ENCODE results near the gene UTS2R. TPM values are rescaled to one million over a fixed set of nuclear protein-coding genes. Genes with fewer than 3 reads are reported as not detected.

Gene UTS2R
- total RNA-seq, 1 donor from 2014 or later: 0.22 TPM

DNA sequence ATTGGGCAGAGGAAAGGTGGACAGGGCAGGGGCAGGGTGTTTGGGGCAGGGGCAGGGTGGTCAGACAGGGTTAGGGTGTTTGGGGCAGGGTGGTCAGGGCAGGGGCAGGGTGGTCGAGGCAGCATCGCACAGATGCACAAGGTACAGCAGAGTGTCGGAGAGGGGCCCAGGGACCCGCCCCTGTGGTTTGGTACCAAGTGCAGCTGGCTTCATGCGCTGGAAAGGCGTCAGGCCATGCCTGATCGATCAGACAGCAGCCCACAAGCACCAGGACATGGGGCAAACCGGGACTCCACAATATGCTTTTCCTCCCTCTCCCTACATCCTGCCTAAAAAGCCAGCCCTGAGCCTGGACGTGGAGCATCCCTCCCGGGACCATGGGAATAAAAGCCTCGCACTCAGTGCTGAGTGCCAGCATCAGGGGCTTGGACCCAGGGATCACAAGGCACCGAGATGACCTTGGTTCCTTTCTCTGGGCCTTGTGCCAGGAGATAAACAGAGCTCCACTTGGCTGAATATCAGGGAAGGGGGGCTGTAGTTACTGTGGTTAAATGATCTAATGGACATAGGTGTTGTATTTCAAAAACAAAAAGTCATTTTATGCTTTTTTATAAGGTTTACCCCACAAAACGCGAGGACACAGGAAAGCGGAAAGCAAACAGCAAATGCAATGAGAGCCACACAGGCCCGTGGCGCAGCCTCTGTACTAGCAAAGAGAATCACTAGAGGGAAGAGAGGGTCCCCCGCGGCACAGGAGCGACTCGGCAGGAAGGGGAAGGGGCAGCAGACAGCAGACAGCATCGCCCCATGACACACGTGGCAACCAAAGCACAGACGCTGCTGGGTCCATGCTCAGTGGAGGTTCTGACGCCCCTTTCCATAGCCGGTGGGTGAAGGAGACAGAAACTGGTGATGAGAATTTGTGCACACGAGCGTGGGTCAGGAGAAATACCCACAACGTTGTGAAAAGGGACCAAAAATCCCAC, 41.3 kb downstream of the UTS2R start:
- H3K4me1 Mint-ChIP-seq (ENCODE audit: low read depth): peaks cover 2% of the 10 kb centered on the region
- no peaks in the 10 kb centered on the region for H3K27me3 Mint-ChIP-seq
- no peak for DNase-seq (ENCODE audit: low spot score, unreplicated experiment)
- peaks cover 6% of the 10 kb centered on the region for H3K36me3 Mint-ChIP-seq (ENCODE audit: insufficient read depth)
- no peaks in the 10 kb centered on the region for H3K9me3 Mint-ChIP-seq (ENCODE audit: low read depth)
- H3K27ac Mint-ChIP-seq: no peak overlapping the region
- TF ChIP-seq, protein P1, sequence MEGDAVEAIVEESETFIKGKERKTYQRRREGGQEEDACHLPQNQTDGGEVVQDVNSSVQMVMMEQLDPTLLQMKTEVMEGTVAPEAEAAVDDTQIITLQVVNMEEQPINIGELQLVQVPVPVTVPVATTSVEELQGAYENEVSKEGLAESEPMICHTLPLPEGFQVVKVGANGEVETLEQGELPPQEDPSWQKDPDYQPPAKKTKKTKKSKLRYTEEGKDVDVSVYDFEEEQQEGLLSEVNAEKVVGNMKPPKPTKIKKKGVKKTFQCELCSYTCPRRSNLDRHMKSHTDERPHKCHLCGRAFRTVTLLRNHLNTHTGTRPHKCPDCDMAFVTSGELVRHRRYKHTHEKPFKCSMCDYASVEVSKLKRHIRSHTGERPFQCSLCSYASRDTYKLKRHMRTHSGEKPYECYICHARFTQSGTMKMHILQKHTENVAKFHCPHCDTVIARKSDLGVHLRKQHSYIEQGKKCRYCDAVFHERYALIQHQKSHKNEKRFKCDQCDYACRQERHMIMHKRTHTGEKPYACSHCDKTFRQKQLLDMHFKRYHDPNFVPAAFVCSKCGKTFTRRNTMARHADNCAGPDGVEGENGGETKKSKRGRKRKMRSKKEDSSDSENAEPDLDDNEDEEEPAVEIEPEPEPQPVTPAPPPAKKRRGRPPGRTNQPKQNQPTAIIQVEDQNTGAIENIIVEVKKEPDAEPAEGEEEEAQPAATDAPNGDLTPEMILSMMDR (IDR thresholded peaks at IDR 0.05; ENCODE audit: unreplicated experiment): no peak
- no peak overlapping the region for H3K4me3 Mint-ChIP-seq (ENCODE audit: low read depth)

DNA sequence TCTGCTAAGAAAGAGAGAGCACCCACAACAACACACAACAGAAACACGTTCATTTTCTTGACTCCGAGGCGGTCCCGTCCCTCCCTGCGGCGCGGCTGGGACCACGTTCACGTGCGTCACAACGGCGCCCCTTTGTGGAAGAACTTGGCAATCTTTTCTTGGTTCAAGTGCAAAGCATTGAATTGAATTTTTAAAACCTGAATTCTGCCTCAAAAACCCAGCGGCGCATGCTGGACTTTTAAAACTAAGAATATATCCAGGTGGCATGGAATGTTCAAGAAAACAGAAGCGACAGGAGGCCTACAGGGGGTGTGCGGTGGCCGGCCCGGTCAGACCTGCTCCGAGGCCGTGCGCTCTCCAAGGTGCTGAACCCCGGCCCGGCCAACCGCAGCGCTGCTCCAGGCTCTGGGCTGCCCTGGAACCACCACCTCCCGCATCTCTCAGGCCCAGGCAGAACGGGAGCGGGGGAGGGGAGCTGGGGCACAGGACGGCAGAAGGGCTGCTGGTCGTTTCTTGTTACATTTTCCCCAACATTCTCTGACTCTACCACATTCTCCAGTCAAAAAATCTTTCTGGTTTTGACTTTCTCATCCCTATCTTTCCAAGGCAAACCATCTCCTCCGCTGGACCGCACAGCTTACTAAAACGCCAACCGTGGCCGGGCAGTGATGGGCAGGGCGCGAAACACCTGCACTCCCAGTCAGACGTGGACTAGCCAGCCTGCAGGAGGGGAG, 43.1 kb downstream of the UTS2R start:
- TF ChIP-seq, protein P1 (IDR thresholded peaks at IDR 0.05; ENCODE audit: unreplicated experiment): peak; percentile 66
- Mint-ChIP-seq H3K27me3 (no peaks in the 10 kb centered on the region), H3K4me3 (ENCODE audit: low read depth) (no peak overlapping the region), H3K9me3 (ENCODE audit: low read depth) (no peaks in the 10 kb centered on the region), H3K36me3 (ENCODE audit: insufficient read depth) (peaks cover 3% of the 10 kb centered on the region), H3K27ac (no peak overlapping the region), H3K4me1 (ENCODE audit: low read depth) (peaks cover 5% of the 10 kb centered on the region)
- DNase-seq (ENCODE audit: low spot score, unreplicated experiment): peak; percentile 75

DNA sequence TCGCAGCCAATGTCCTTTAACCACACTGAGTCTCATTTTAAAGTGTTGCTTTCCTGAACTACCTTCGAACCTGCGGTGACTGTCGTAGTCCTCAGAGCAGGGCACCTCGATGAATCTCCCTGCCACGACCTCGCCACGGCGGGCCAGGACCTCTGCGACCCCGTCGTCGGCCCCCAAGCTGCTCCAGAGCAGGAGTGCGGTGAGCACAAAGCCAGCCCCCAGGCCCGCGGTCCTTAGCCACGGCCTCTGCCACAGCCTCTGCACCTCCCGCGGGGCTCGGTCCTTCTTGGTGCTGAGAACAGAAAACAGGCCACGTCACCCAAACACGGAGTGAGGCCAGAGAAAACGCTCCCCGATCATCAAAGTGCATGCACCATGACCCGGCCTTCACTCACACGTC, 43.8 kb downstream of the UTS2R start:
- Mint-ChIP-seq H3K9me3 (ENCODE audit: low read depth) (no peaks in the 10 kb centered on the region), H3K36me3 (ENCODE audit: insufficient read depth) (peaks cover 7% of the 10 kb centered on the region), H3K4me3 (ENCODE audit: low read depth) (no peak overlapping the region), H3K27me3 (no peaks in the 10 kb centered on the region), H3K4me1 (ENCODE audit: low read depth) (peaks cover 5% of the 10 kb centered on the region), H3K27ac (no peak overlapping the region)
- TF ChIP-seq, protein P1 (IDR thresholded peaks at IDR 0.05; ENCODE audit: unreplicated experiment): no peak
- DNase-seq (ENCODE audit: low spot score, unreplicated experiment): no peak

DNA sequence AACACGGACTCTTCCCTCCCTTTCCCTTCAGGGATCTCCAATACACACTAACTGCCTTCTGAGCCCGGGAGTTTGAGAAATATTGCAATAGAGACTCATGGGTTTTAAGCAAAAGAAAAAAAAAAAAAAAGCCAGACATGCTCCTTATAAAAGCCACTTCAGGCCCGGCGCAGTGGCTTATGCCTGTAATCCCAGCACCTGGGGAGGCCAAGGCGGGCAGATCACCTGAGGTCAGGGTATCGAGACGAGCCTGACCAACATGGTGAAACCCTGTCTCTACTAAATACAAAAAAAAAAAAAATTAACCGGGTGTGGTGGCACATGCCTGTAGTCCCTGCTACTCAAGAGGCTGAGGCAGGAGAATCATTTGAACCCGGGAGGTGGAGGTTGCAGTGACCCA, 44.2 kb downstream of the UTS2R start:
- no peak overlapping the region for H3K4me3 Mint-ChIP-seq (ENCODE audit: low read depth)
- H3K9me3 Mint-ChIP-seq (ENCODE audit: low read depth): no peaks in the 10 kb centered on the region
- peaks cover 5% of the 10 kb centered on the region for H3K4me1 Mint-ChIP-seq (ENCODE audit: low read depth)
- no peak overlapping the region for H3K27ac Mint-ChIP-seq
- TF ChIP-seq, protein P1 (IDR thresholded peaks at IDR 0.05; ENCODE audit: unreplicated experiment): no peak
- no peak for DNase-seq (ENCODE audit: low spot score, unreplicated experiment)
- H3K36me3 Mint-ChIP-seq (ENCODE audit: insufficient read depth): peaks cover 8% of the 10 kb centered on the region
- no peaks in the 10 kb centered on the region for H3K27me3 Mint-ChIP-seq

- no peaks in the 10 kb centered on the region for H3K9me3 Mint-ChIP-seq (ENCODE audit: low read depth)
- H3K27me3 Mint-ChIP-seq: no peaks in the 10 kb centered on the region
- DNase-seq (ENCODE audit: low spot score, unreplicated experiment): no peak
- TF ChIP-seq, protein P1 (IDR thresholded peaks at IDR 0.05; ENCODE audit: unreplicated experiment): no peak
- H3K4me1 Mint-ChIP-seq (ENCODE audit: low read depth): peaks cover 5% of the 10 kb centered on the region
- peaks cover 13% of the 10 kb centered on the region for H3K36me3 Mint-ChIP-seq (ENCODE audit: insufficient read depth)
- no peak overlapping the region for H3K4me3 Mint-ChIP-seq (ENCODE audit: low read depth)
- no peak overlapping the region for H3K27ac Mint-ChIP-seq
These were observed 44.7 kb downstream of the UTS2R start for GRCh38 chr17:82416264-82416663.

Measured in progenitor cell of endocrine pancreas (in vitro differentiated cells).